DND-41 (cell line): ENCODE data around the gene ITSN2.

ENCODE experiments used
- CTCF ChIP-seq: IDR thresholded peaks from 2 replicates; pipeline ENCODE4 v1.5.1; 2012; ENCODE audit warnings: borderline replicate concordance, low read length, moderate library complexity, mild to moderate bottlenecking; ENCODE audit not compliant: poor library complexity, severe bottlenecking; ENCODE audit errors: extremely low read depth
- EZH2 ChIP-seq: IDR thresholded peaks from 3 replicates; pipeline ENCODE4 v1.6.1; 2012; ENCODE audit warnings: borderline replicate concordance, low read depth, mild to moderate bottlenecking, moderate library complexity, low read length, inconsistent platforms; ENCODE audit not compliant: severe bottlenecking

GRCh38 chr2:24359129-24360049 is 947 bp downstream of the ITSN2 start:
- TF ChIP-seq CTCF (no peak), EZH2 (no peak)
